Stimulated activated CD4-positive, alpha-beta T cell treated with anti-CD3 and anti-CD28 coated beads, Interleukin-12 subunit alpha, Interleukin-12 subunit beta, amount 100 ng/mL, for 48 hours (primary cell): ENCODE data around the gene PHTF2.
A peak's percentile ranks its signal among the peaks of the same experiment; 100 is the strongest.
"Not testable (repeated sequence)": the region's sequence is repeated elsewhere in the genome, so short reads cannot be mapped to it uniquely, and the experiment has no call there.

Source experiments
- DNase-seq, 3 donors: peaks; one replicate each; pipeline ENCODE4 v3.0.0-alpha.2; 2020; ENCODE audit warnings: low read depth in 2 of 3, low spot score in 1 of 3

The PHTF2 gene

GRCh38 chr7:77983973-77984372 is 185.4 kb downstream of the PHTF2 start:
- no peak for DNase-seq

- DNase-seq = no peak
Observed at GRCh38 chr7:77985232-77985973, 186.8 kb downstream of the PHTF2 start.

GRCh38 chr7:77985974-77986339 is 187.4 kb downstream of the PHTF2 start:
- DNase-seq = no peak

GRCh38 chr7:77989981-77990566 is 191.5 kb downstream of the PHTF2 start:
- peak; percentile 4 to 12 (median 8) for DNase-seq

- DNase-seq = no peak
Observed at GRCh38 chr7:77991656-77992055, 193.1 kb downstream of the PHTF2 start.

GRCh38 chr7:77993838-77994237 is 195.3 kb downstream of the PHTF2 start:
- no peak for DNase-seq

- no peak for DNase-seq
Observed at GRCh38 chr7:77995717-77996116, 197.1 kb downstream of the PHTF2 start.

GRCh38 chr7:77999168-77999567 is 200.6 kb downstream of the PHTF2 start:
- DNase-seq = not testable (repeated sequence)

- no peak for DNase-seq
Observed at GRCh38 chr7:78002021-78002420, 203.4 kb downstream of the PHTF2 start.

GRCh38 chr7:78002715-78003114 is 204.1 kb downstream of the PHTF2 start:
- no peak for DNase-seq

GRCh38 chr7:78006063-78006755 is 207.6 kb downstream of the PHTF2 start:
- no peak for DNase-seq
